ENCODE measurements around the gene MOBP. TPM values are rescaled to one million over a fixed set of nuclear protein-coding genes. Genes with fewer than 3 reads are reported as not detected.

Gene MOBP
- total and polyA plus RNA-seq, 4 donors, result not detected

- Histone ChIP-seq H3K4me1 (ENCODE audit: control insufficient read depth in 4 of 4, insufficient read depth in 4 of 4, low read length in 3 of 4) (no peaks in the 10 kb centered on the region), H3K27me3 (ENCODE audit: control insufficient read depth in 4 of 4, insufficient read depth in 4 of 4, low read length in 3 of 4) (peaks cover 0 to 3% (median 2%) of the 10 kb centered on the region in 4 donors), H3K27ac (ENCODE audit: low read depth in 1 of 2, low read length in 2 of 2) (no peak overlapping the region), H3K4me3 (ENCODE audit: low read depth in 1 of 3, low read length in 3 of 3) (no peak overlapping the region), H3K9me3 (ENCODE audit: control insufficient read depth in 4 of 4, low read length in 3 of 4) (peaks cover 0 to 3% (median 0%) of the 10 kb centered on the region in 4 donors), H3K36me3 (ENCODE audit: control insufficient read depth in 4 of 4, insufficient read depth in 3 of 4, low read depth in 1 of 4, low read length in 3 of 4) (no peaks in the 10 kb centered on the region), H3K9ac (ENCODE audit: low read depth in 1 of 2, low read length in 2 of 2) (no peak overlapping the region)
- no peak for DNase-seq (ENCODE audit: low spot score)
- 96% methylated on average over 5 of the region's 5 CpGs for whole genome bisulfite sequencing
- TF ChIP-seq SP1 (IDR thresholded peaks at IDR 0.05) (no peak), NR2F2 (IDR thresholded peaks at IDR 0.05) (no peak), RXRA (IDR thresholded peaks at IDR 0.05) (no peak), YY1 (IDR thresholded peaks at IDR 0.05) (no peak), EGR1 (IDR thresholded peaks at IDR 0.05; ENCODE audit: low read depth in 2 of 2) (no peak), FOXA1 (IDR thresholded peaks at IDR 0.05) (no peak), GABPA (IDR thresholded peaks at IDR 0.05 in 1 of 2, conservative IDR thresholded peaks at IDR 0.05 in 1 of 2) (no peak), RAD21 (IDR thresholded peaks at IDR 0.05) (no peak), ATF3 (IDR thresholded peaks at IDR 0.05) (no peak), ZBTB33 (IDR thresholded peaks at IDR 0.05) (no peak), TAF1 (conservative IDR thresholded peaks at IDR 0.05) (no peak), HNF4A (conservative IDR thresholded peaks at IDR 0.05) (no peak), HNF4G (IDR thresholded peaks at IDR 0.05) (no peak), FOXA2 (IDR thresholded peaks at IDR 0.05) (no peak), JUND (IDR thresholded peaks at IDR 0.05) (no peak)
- TF ChIP-seq, protein P1, sequence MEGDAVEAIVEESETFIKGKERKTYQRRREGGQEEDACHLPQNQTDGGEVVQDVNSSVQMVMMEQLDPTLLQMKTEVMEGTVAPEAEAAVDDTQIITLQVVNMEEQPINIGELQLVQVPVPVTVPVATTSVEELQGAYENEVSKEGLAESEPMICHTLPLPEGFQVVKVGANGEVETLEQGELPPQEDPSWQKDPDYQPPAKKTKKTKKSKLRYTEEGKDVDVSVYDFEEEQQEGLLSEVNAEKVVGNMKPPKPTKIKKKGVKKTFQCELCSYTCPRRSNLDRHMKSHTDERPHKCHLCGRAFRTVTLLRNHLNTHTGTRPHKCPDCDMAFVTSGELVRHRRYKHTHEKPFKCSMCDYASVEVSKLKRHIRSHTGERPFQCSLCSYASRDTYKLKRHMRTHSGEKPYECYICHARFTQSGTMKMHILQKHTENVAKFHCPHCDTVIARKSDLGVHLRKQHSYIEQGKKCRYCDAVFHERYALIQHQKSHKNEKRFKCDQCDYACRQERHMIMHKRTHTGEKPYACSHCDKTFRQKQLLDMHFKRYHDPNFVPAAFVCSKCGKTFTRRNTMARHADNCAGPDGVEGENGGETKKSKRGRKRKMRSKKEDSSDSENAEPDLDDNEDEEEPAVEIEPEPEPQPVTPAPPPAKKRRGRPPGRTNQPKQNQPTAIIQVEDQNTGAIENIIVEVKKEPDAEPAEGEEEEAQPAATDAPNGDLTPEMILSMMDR (IDR thresholded peaks at IDR 0.05; ENCODE audit: low read depth, low read length, missing input control), result no peak
- TF ChIP-seq, protein P2, sequence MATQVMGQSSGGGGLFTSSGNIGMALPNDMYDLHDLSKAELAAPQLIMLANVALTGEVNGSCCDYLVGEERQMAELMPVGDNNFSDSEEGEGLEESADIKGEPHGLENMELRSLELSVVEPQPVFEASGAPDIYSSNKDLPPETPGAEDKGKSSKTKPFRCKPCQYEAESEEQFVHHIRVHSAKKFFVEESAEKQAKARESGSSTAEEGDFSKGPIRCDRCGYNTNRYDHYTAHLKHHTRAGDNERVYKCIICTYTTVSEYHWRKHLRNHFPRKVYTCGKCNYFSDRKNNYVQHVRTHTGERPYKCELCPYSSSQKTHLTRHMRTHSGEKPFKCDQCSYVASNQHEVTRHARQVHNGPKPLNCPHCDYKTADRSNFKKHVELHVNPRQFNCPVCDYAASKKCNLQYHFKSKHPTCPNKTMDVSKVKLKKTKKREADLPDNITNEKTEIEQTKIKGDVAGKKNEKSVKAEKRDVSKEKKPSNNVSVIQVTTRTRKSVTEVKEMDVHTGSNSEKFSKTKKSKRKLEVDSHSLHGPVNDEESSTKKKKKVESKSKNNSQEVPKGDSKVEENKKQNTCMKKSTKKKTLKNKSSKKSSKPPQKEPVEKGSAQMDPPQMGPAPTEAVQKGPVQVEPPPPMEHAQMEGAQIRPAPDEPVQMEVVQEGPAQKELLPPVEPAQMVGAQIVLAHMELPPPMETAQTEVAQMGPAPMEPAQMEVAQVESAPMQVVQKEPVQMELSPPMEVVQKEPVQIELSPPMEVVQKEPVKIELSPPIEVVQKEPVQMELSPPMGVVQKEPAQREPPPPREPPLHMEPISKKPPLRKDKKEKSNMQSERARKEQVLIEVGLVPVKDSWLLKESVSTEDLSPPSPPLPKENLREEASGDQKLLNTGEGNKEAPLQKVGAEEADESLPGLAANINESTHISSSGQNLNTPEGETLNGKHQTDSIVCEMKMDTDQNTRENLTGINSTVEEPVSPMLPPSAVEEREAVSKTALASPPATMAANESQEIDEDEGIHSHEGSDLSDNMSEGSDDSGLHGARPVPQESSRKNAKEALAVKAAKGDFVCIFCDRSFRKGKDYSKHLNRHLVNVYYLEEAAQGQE (IDR thresholded peaks at IDR 0.05), result no peak
- TF ChIP-seq, protein P3, sequence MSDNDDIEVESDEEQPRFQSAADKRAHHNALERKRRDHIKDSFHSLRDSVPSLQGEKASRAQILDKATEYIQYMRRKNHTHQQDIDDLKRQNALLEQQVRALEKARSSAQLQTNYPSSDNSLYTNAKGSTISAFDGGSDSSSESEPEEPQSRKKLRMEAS (IDR thresholded peaks at IDR 0.05), result no peak
Measured at GRCh38 chr3:39471652-39472051, 4.2 kb downstream of the MOBP start.
